Stimulated activated memory B cell treated with anti-CD40 and anti-IgM and Interleukin-4, amounts not matched to agents 10 μg/mL and 1 μg/mL and 100 μg/mL, for 72 hours (primary cell): ENCODE measurements around the gene MAPK10.
"Not testable (repeated sequence)": the region's sequence is repeated elsewhere in the genome, so short reads cannot be mapped to it uniquely, and the experiment has no call there.

Source experiments
- ATAC-seq: fragments of 150-1000 bp; cut with Tn5 transposase; 2 replicates; pipeline ENCODE4 v1.10.0; 2021
- H3K27ac Mint-ChIP-seq: one replicate; pipeline ENCODE4 v1.8.0; 2022; ENCODE audit warnings: mild to moderate bottlenecking, mixed read lengths
- H3K27me3 Mint-ChIP-seq: one replicate; pipeline ENCODE4 v1.8.0; 2022; ENCODE audit warnings: mixed read lengths
- H3K36me3 Mint-ChIP-seq: one replicate; pipeline ENCODE4 v1.8.0; 2022; ENCODE audit warnings: mixed read lengths
- H3K4me1 Mint-ChIP-seq: one replicate; pipeline ENCODE4 v1.8.0; 2022; ENCODE audit warnings: mixed read lengths
- H3K4me3 Mint-ChIP-seq: one replicate; pipeline ENCODE4 v1.8.0; 2022; ENCODE audit warnings: mild to moderate bottlenecking, moderate library complexity, mixed read lengths
- H3K9me3 Mint-ChIP-seq: one replicate; pipeline ENCODE4 v1.8.0; 2022; ENCODE audit warnings: mixed read lengths

The MAPK10 gene

DNA sequence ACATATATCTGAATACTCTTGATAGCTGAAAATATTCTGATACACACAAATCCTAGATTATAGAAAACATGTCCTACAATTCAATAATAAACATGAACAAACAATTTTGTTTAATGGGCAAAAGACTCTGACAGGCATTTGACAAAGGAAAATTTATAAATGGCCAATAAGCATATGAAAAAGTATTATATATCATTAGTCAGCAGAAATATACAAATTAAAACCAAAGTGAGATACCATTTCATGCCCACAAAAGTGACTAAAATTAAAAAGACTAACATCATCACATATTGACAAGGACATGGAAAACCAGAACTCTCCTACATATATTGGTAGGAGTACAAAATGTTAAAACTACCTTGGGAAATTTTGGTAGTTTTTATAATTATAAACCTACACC, 2.7 kb upstream of the MAPK10 start:
- H3K27ac Mint-ChIP-seq: no peak overlapping the region
- no peak for ATAC-seq
- peaks cover 17% of the 10 kb centered on the region for H3K4me1 Mint-ChIP-seq
- no peaks in the 10 kb centered on the region for H3K27me3 Mint-ChIP-seq
- H3K4me3 Mint-ChIP-seq: no peak overlapping the region
- H3K9me3 Mint-ChIP-seq: no peaks in the 10 kb centered on the region
- H3K36me3 Mint-ChIP-seq: no peaks in the 10 kb centered on the region

DNA sequence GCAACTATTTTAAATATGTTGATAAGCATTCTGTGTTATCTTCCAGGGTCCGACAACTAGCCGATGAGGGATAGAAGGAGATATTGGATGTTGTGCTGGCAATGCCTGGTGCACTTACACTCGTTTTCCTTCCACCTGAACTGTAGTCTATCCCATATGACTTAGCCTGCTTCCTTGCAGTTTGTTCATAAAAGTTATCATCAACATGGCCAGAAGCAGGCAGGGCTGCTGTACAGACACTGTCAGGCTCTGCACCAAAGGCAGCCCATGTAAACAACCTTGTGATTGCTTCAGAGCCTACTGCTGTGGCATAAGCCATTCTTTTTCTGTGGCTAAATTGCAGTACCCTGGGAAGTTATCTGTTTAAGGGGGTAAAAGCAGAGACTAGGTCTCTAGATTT, 1.6 kb downstream of the MAPK10 start:
- H3K4me3 Mint-ChIP-seq: no peak overlapping the region
- H3K27ac Mint-ChIP-seq: no peak overlapping the region
- no peak for ATAC-seq

DNA sequence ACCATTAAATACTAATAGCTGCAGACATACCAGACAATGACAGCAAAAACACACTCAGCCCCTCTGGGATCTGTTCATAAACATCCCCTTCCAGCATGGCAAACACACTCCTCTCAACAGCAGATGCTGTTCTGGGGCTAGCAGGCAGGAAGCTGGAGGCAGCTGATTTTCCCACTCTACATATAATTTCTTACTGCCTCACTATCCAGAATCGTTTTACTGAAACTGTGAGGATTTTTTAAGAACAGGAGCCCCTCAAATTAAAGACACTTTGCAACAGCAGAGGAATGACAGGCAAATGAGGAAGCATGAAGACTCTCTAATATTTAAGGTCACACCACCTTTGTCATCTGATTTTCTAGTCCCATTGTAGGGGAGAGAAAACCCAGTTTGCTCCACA, 2.2 kb downstream of the MAPK10 start:
- no peaks in the 10 kb centered on the region for H3K36me3 Mint-ChIP-seq
- peaks cover 18% of the 10 kb centered on the region for H3K4me1 Mint-ChIP-seq
- no peaks in the 10 kb centered on the region for H3K27me3 Mint-ChIP-seq
- no peak overlapping the region for H3K4me3 Mint-ChIP-seq
- H3K27ac Mint-ChIP-seq: peak overlapping the region; percentile 45
- no peaks in the 10 kb centered on the region for H3K9me3 Mint-ChIP-seq
- no peak for ATAC-seq

More for the DNA sequence above, 1.6 kb downstream of the MAPK10 start:
- Mint-ChIP-seq H3K27me3 (no peaks in the 10 kb centered on the region), H3K9me3 (no peaks in the 10 kb centered on the region), H3K4me1 (peaks cover 18% of the 10 kb centered on the region), H3K36me3 (no peaks in the 10 kb centered on the region)

DNA sequence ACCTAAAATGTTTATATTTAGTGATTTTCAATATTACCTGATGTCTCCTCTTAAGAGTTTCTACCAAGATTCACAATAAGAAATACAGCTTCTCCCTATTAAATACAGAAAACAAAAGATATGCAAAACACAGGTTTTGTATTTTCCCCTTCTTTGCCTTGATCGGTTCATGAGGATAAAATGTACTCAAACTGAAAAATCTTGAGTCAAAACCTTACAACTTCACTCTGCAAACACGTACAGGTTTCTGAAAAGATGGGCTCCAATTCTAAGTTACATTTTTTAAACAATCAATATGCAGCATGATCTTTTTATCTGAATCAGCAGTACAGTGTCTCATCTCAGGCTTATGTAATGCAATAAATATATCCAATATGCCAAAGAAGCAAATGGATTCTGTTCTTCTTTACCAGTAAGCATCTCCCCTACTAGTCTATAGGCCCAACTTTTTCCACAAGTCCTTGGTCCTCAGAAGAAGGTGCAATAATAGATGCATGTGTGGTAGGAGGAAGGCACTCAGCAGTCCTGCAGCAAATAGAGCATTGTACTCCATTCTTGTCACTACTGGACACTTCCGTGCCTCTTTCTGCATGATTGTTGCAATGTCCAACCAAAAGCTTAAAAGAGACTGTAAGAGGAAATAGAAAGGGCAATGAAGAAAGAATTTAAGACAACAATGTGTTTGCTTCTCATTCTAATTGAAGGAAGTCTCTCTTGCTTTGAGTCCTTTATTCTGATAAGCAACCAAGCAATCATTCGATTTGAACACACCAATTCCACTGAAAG, 3.2 kb downstream of the MAPK10 start:
- Mint-ChIP-seq H3K4me1 (peaks cover 18% of the 10 kb centered on the region), H3K4me3 (no peak overlapping the region), H3K9me3 (no peaks in the 10 kb centered on the region), H3K27ac (no peak overlapping the region), H3K36me3 (no peaks in the 10 kb centered on the region), H3K27me3 (no peaks in the 10 kb centered on the region)
- ATAC-seq: no peak

DNA sequence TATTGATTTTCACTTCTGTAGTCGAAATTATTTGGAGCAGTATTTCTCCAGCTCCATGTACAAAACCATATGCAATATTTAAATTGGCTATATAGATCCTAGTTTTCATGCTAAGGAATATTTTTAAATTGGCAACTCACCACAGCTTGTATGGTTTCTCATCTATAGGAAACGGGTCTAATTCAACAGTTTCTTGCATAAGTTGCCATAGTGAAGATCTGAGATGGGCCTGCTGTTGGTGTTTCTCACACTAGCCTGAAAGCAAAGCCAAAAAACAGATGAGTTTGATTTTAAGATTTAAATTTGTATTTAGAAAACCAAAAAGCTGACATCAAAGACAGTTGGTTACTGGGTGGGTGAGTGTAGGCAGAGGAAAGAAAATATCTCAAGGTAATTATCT, 5.5 kb downstream of the MAPK10 start:
- Mint-ChIP-seq H3K4me3 (no peak overlapping the region), H3K36me3 (no peaks in the 10 kb centered on the region), H3K27ac (no peak overlapping the region), H3K9me3 (no peaks in the 10 kb centered on the region), H3K27me3 (no peaks in the 10 kb centered on the region), H3K4me1 (peaks cover 8% of the 10 kb centered on the region)
- no peak for ATAC-seq

DNA sequence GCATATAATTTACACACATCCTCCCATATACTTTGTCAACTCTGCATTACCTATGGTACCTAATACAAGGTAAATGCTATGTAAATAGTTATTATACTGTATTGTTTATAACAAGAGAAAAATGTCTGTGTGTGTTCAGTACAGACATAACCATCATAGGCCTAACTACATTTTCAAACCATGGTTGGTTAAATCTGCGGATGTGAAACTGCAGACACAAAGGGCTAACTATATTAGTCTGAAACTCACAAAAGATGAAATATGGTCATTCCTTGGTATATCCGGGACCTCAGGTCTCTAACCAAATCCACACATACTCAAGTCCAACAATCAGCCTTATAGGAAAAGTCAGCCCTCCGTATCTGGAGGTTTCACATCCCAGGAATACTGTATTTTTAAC, 13.5 kb downstream of the MAPK10 start:
- no peaks in the 10 kb centered on the region for H3K4me1 Mint-ChIP-seq
- no peaks in the 10 kb centered on the region for H3K36me3 Mint-ChIP-seq
- H3K27me3 Mint-ChIP-seq: no peaks in the 10 kb centered on the region
- H3K4me3 Mint-ChIP-seq: no peak overlapping the region
- no peaks in the 10 kb centered on the region for H3K9me3 Mint-ChIP-seq
- no peak for ATAC-seq
- H3K27ac Mint-ChIP-seq: no peak overlapping the region

DNA sequence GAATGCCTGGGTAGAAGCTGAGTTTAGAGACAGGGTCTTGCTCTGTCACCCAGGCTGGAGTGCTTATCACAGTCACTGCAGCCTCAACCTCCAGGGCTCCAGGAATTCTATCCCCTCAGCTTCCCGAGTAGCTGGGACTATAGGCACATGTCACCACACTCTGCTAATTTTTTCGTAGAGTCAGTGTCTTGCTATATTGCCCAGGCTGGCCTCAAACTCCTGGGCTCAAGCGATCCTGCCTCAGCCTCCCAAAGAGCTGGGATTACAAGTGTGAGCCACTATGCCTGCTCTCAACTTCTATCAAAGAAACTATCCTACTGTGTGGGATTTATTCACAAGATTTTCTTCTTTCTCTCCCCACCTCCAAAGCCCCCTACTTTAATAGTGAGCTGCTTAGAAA, 15.7 kb downstream of the MAPK10 start:
- Mint-ChIP-seq H3K27ac (no peak overlapping the region), H3K4me3 (no peak overlapping the region), H3K27me3 (peaks cover 5% of the 10 kb centered on the region), H3K4me1 (no peaks in the 10 kb centered on the region), H3K36me3 (no peaks in the 10 kb centered on the region), H3K9me3 (no peaks in the 10 kb centered on the region)
- ATAC-seq: no peak

DNA sequence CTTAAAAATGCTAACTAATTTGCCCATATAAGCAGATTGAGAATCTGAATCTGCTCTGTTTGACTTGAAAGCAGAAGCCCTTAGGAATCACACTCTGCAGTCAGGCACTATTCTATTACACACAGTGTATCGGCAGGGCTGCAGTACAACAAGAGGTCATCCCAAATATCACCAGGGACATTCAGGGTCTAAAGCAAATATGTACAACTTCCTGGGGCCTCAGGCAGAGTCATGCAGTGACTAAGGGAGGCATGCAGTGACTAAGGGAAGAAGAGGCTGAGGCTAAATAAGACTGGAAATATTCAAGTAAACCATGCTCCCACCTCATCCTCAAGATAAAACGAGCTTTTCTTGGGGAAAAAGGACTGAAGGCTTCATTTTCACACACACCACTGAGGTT, 20.9 kb downstream of the MAPK10 start:
- H3K9me3 Mint-ChIP-seq: no peaks in the 10 kb centered on the region
- peaks cover 13% of the 10 kb centered on the region for H3K27me3 Mint-ChIP-seq
- H3K4me1 Mint-ChIP-seq: no peaks in the 10 kb centered on the region
- no peak overlapping the region for H3K27ac Mint-ChIP-seq
- H3K36me3 Mint-ChIP-seq: no peaks in the 10 kb centered on the region
- no peak for ATAC-seq
- no peak overlapping the region for H3K4me3 Mint-ChIP-seq

DNA sequence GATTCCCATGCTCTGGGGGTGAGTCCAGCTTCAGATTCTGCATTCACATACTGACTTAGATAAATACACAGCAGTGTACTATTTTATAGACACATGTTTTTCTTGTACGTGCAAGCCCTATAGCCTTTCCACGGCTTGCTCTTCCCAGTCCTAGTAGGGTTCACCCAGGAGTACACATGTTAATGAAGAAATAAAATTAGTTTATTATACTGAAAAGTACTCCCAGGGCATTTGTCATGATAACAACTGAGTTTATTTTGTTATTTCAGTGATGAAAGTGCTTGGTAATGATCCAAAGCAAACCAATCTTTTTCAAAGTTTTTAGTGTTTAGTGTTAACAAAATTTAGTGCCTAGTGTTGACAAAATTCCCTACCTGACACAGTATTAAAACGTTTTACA, 21.3 kb downstream of the MAPK10 start:
- ATAC-seq: no peak
- H3K27ac Mint-ChIP-seq: no peak overlapping the region
- H3K4me1 Mint-ChIP-seq: no peaks in the 10 kb centered on the region

DNA sequence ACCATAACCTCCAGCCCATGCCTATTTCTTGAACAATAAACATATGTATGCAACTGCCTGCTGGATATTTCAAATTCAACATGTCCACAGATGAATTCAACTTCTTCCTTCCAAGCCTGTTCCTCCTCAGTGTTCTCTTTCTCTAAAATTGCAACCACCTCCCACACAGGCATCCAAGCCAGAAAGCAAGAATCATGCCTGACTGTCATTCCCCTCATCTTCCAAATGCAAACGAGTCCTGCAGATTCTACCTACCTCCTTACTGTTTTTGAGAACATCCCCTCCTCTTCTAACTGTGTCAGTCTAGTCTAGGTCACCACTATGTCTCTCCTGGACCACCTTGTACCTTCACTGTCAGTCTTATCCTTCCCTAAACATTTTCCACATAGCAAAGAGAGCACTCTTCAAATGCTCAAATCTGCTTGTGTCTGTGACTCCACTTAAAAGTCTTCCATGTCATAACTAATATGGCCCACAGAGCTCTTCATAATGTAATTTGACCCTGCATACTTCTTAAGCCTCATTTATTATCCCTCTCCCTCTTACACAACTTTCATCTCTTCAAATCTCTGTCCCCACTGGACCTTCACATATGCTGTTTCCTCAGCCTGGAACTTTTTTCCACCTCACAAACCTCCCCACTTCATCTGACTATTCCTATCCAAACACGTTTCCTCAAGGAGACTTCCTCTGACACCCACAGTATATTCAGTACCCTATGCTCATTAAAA, 25.7 kb downstream of the MAPK10 start:
- H3K4me3 Mint-ChIP-seq: no peak overlapping the region
- no peaks in the 10 kb centered on the region for H3K36me3 Mint-ChIP-seq
- no peak for ATAC-seq
- H3K9me3 Mint-ChIP-seq: no peaks in the 10 kb centered on the region
- H3K27me3 Mint-ChIP-seq: peaks cover 8% of the 10 kb centered on the region
- H3K27ac Mint-ChIP-seq: no peak overlapping the region
- no peaks in the 10 kb centered on the region for H3K4me1 Mint-ChIP-seq

More for the DNA sequence above, 21.3 kb downstream of the MAPK10 start:
- H3K9me3 Mint-ChIP-seq: no peaks in the 10 kb centered on the region
- no peaks in the 10 kb centered on the region for H3K36me3 Mint-ChIP-seq
- peaks cover 13% of the 10 kb centered on the region for H3K27me3 Mint-ChIP-seq
- no peak overlapping the region for H3K4me3 Mint-ChIP-seq

DNA sequence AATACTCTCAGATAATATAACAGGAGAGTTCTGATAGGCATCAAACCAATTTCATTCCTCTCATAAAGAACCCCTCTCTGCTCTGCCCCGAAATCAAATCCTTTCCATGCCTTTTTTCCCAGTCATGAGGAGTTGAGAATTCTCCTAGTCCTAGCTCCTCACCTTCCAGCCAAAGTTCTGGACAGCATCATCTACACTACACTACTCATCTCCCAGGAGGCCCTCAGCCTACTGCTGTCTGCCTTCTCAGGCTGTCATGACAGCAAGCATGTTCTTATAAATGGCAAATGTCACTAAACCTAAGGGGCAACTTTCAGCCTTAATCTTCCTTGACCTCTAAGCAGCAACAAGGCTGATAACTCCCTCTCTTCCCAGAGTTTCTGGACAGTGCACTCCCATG, 26.6 kb downstream of the MAPK10 start:
- no peaks in the 10 kb centered on the region for H3K36me3 Mint-ChIP-seq
- H3K4me3 Mint-ChIP-seq: no peak overlapping the region
- H3K9me3 Mint-ChIP-seq: no peaks in the 10 kb centered on the region
- H3K27me3 Mint-ChIP-seq: peaks cover 8% of the 10 kb centered on the region
- no peak for ATAC-seq
- H3K27ac Mint-ChIP-seq: no peak overlapping the region
- no peaks in the 10 kb centered on the region for H3K4me1 Mint-ChIP-seq

DNA sequence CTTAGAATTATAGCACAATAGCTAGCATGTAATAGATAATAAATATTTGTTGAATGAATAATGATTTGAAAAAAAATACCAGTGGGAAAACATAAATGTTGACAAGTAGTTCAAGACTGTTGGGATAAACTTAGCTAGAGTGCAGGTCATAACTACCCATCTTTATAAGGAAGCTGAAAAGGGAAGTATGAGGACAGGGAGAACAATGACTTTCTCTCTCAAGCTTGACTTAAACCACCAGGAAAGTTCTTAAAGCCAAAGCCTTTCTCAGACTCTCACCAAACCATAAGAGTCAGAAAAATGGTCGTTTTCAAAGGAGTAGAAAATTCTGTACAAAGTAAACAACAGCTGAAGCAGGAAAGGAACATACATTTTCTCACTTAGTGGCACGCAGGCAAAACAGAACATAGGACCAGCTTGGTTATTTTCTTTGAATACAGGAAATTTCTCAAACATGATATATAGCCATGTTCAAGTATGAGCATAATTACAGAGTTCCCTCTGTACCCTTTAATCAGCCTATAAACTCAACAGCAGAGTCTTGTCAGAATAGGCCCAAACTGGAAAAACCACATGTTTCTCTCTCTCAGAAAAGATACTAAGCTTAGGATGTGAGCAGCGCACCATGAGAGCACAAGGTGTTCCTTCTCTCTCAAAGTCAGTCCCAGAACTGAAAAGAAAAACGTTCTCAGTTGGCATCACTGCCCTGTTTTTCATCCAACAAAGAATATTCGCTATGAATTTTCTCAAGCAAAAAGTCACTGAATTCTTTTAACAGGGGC, 28.7 kb downstream of the MAPK10 start:
- peaks cover under 1% of the 10 kb centered on the region for H3K27me3 Mint-ChIP-seq

DNA sequence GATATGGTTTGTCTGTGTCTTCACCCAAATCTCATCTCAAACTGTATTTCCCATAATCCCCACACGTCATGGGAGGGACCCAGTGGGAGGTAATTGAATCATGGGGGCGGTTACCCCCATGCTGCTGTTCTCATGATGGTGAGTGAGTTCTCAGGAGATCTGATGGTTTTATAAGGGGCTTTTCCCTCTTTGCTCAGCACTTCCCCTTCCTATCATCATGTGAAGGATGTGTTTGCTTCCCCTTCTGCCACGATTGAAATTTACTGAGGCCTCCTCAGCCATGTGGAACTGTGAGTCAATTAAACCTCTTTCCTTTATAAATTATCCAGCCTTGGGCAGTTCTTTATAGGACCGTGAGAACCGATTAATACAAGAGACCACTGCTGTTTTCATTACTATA, 29.4 kb downstream of the MAPK10 start:
- not testable (repeated sequence) for H3K4me3 Mint-ChIP-seq, H3K4me1 Mint-ChIP-seq, H3K27me3 Mint-ChIP-seq, H3K27ac Mint-ChIP-seq, ATAC-seq, H3K9me3 Mint-ChIP-seq, H3K36me3 Mint-ChIP-seq

More for the DNA sequence above, 28.7 kb downstream of the MAPK10 start:
- Mint-ChIP-seq H3K27ac (no peak overlapping the region), H3K36me3 (no peaks in the 10 kb centered on the region), H3K9me3 (no peaks in the 10 kb centered on the region), H3K4me3 (no peak overlapping the region), H3K4me1 (no peaks in the 10 kb centered on the region)
- ATAC-seq: no peak

DNA sequence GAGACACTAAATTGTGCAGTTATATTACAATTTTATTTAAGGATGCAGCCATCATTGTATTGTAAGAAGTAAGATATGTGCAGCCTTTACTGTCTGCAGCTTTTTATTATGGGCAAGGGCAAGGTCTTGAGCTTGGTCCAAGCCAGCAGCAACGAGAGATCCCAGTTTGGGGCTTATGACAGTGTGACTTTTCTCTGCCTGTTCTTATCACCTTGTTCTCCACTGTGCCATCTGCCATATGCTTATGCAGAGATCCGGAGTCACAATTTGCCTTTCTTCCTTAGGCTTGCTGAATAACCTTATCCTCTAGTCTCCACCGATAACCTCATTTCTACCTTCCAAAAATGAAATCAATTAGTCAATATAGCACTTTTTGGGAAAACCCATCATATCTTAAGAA, 30.4 kb downstream of the MAPK10 start:
- ATAC-seq: no peak
- Mint-ChIP-seq H3K4me1 (no peaks in the 10 kb centered on the region), H3K9me3 (no peaks in the 10 kb centered on the region), H3K27ac (no peak overlapping the region), H3K4me3 (no peak overlapping the region), H3K27me3 (no peaks in the 10 kb centered on the region), H3K36me3 (no peaks in the 10 kb centered on the region)

DNA sequence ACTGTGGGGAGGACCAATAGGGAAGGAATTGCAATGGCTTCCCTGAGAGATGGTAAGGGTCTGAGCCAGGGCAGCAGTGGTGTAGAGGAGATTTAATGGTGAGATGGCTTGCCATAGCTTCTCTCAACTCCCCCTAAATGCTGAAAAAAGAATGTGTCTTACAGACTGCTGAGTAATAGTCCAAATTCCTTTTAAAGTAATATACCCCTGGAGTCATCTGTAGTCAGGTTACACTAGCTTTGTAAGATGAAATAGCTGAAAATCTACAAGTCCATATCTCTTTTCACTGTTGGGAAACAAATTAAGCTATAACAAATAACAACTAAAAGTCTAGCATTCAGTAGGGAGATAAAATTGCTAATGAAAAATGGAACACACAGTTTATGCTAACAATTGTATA, 33.5 kb downstream of the MAPK10 start:
- H3K36me3 Mint-ChIP-seq: no peaks in the 10 kb centered on the region
- no peak for ATAC-seq
- H3K4me3 Mint-ChIP-seq: no peak overlapping the region
- H3K27me3 Mint-ChIP-seq: no peaks in the 10 kb centered on the region
- no peaks in the 10 kb centered on the region for H3K4me1 Mint-ChIP-seq
- H3K9me3 Mint-ChIP-seq: no peaks in the 10 kb centered on the region
- H3K27ac Mint-ChIP-seq: no peak overlapping the region
